PC-3 (cell line): ENCODE results near the gene S100A16. TPM values are rescaled to one million over a fixed set of nuclear protein-coding genes. Genes with fewer than 3 reads are reported as not detected.

ENCODE experiments used
- ATAC-seq: fragments of 200-7000 bp; cut with Tn5 transposase; 2 replicates; pipeline ENCODE4 v1.9.1; 2020; ENCODE audit warnings: mild to moderate bottlenecking, moderate library complexity
- BruUV-seq: library from RNA; stranded (reverse); fragments of 400-500 nt; replicated peaks from 2 replicates; lab custom pipeline; 2021; lab: Mats Ljungman, UMichigan
- CTCF ChIA-PET: fragments of 300-600 bp; sonication (Branson Sonifier 250); formaldehyde crosslinking; loops from one replicate; lab custom pipeline; 2022; ENCODE audit warnings: antibody characterized with exemption; lab: Charles Lee
- POLR2A ChIA-PET: fragments of 300-600 bp; sonication (Branson Sonifier 250); formaldehyde crosslinking; loops from one replicate; lab custom pipeline; 2022; ENCODE audit warnings: antibody characterized with exemption; ENCODE audit not compliant: unreplicated experiment; lab: Charles Lee
- DNase-seq: peaks from one replicate; pipeline ENCODE4 v3.0.0-alpha.2; 2015
- H2AFZ ChIP-seq: fragments of 300-600 bp; sonication (generic); 2 replicates; pipeline ENCODE4 v1.6.0; 2016; ENCODE audit warnings: antibody characterized with exemption, low read length
- H3F3A ChIP-seq: fragments of 300-600 bp; sonication (generic); one replicate; pipeline ENCODE4 v1.6.0; 2017; ENCODE audit warnings: antibody characterized with exemption, low read length, control low read depth, mild to moderate bottlenecking; ENCODE audit not compliant: unreplicated experiment
- H3K27ac ChIP-seq: fragments of 300-600 bp; sonication (generic); 2 replicates; pipeline ENCODE4 v1.5.1; 2016; ENCODE audit warnings: mild to moderate bottlenecking, low read length
- H3K27me3 ChIP-seq: fragments of 300-600 bp; sonication (generic); 2 replicates; pipeline ENCODE4 v1.6.1; 2016; ENCODE audit warnings: low read length, mixed read lengths
- H3K36me3 ChIP-seq: fragments of 300-600 bp; sonication (generic); 2 replicates; pipeline ENCODE4 v1.6.1; 2016; ENCODE audit warnings: low read depth, mixed run types, low read length, mixed read lengths
- H3K4me1 ChIP-seq: fragments of 300-600 bp; sonication (generic); 2 replicates; pipeline ENCODE4 v1.5.1; 2016; ENCODE audit warnings: low read length; ENCODE audit not compliant: insufficient read depth
- H3K4me2 ChIP-seq: fragments of 300-600 bp; sonication (generic); 2 replicates; pipeline ENCODE4 v1.6.0; 2016; ENCODE audit warnings: low read length
- H3K4me3 ChIP-seq: fragments of 300-600 bp; sonication (generic); 2 replicates; pipeline ENCODE4 v1.5.1; 2016; ENCODE audit warnings: mild to moderate bottlenecking, low read length, mixed read lengths
- H3K79me2 ChIP-seq: fragments of 300-600 bp; sonication (generic); 2 replicates; pipeline ENCODE4 v1.6.1; 2017; ENCODE audit warnings: low read length, mixed read lengths
- H3K9ac ChIP-seq: fragments of 300-600 bp; sonication (generic); 2 replicates; pipeline ENCODE4 v1.6.0; 2016; ENCODE audit warnings: mild to moderate bottlenecking, low read length
- H3K9me2 ChIP-seq: fragments of 300-600 bp; sonication (generic); replicated peaks from 2 replicates; pipeline ENCODE4 v1.6.1; 2016; ENCODE audit warnings: mixed run types, low read length, mixed read lengths
- H3K9me3 ChIP-seq: fragments of 300-600 bp; sonication (generic); 2 replicates; pipeline ENCODE4 v1.6.1; 2016; ENCODE audit warnings: low read length, mixed read lengths
- H4K20me1 ChIP-seq: fragments of 300-600 bp; sonication (generic); 2 replicates; pipeline ENCODE4 v1.6.1; 2016; ENCODE audit warnings: low read length, mixed read lengths
- CTCF ChIP-seq: fragments of 300-600 bp; sonication (generic); conservative IDR thresholded peaks from 2 replicates; pipeline ENCODE4 v1.5.1; 2017; ENCODE audit warnings: antibody characterized with exemption, low read depth, mild to moderate bottlenecking, low read length
- EZH2 ChIP-seq: fragments of 300-600 bp; sonication (generic); IDR thresholded peaks from one replicate; pipeline ENCODE4 v1.6.1; 2017; ENCODE audit warnings: antibody characterized with exemption, mild to moderate bottlenecking, low read length; ENCODE audit not compliant: unreplicated experiment
- EZH2phosphoT487 ChIP-seq: fragments of 300-600 bp; sonication (generic); IDR thresholded peaks from 2 replicates; pipeline ENCODE4 v1.6.1; 2018; ENCODE audit warnings: mild to moderate bottlenecking, antibody characterized with exemption, low read length, borderline replicate concordance
- intact Hi-C: fragments of 100-400 bp; cut with micrococcal nuclease; formaldehyde crosslinking; loops from 2 replicates; pipeline ENCODE4 v1.9.0; 2023
- total RNA-seq: library from RNA; depleted of rRNA; stranded (reverse); fragments of >200 nt; gene quantifications from 2 replicates; pipeline ENCODE4 v1.2.3, GENCODE V29; 2014

Gene S100A16
- total RNA-seq, 1 experiment from 2014 or later = 1,254 TPM

GRCh38 chr1:153616144-153616916 lies 3.4 kb upstream of the S100A16 start, which contains the start of gene S100A14:
Gene S100A14, minus strand, starts transcription at chr1:153616325. Its CDS starts 467 bp downstream, at chr1:153615858.
- Histone ChIP-seq H3K79me2 (peaks cover 56% of the 10 kb centered on the region), H4K20me1 (no peaks in the 10 kb centered on the region), H3K4me3 (peak within 1 kb of the TSS; percentile 70), H3K27me3 (no peaks in the 10 kb centered on the region), H3K4me2 (peak within 1 kb of the TSS; percentile 81), H3K9ac (peak within 1 kb of the TSS; percentile 67), H3K9me3 (no peaks in the 10 kb centered on the region), H3K36me3 (peaks cover 19% of the 10 kb centered on the region), H3F3A (peaks cover 14% of the 10 kb centered on the region), H3K4me1 (peaks cover 50% of the 10 kb centered on the region), H3K27ac (peak within 1 kb of the TSS; percentile 87), H2AFZ (no peak within 1 kb of the TSS), H3K9me2 (no peaks in the 10 kb centered on the region)
- CTCF ChIA-PET = interaction anchor here (1.3 to 1.5 kb wide), 2 partner anchors 44 to 83 kb away, joined by 3 to 6 read pairs; no protein-coding TSS in a partner anchor
- DNase-seq (peak; percentile 95), ATAC-seq (no peak)
- intact Hi-C loops = loop anchor here (2.0 kb wide), 1 partner anchor 106 kb away; no protein-coding TSS in a partner anchor
- BruUV-seq = no TSS peak
- POLR2A ChIA-PET = interaction anchor here (0.6 to 1.2 kb wide), 4 partner anchors 17 to 44 kb away, joined by 3 to 4 read pairs (median 3); no protein-coding TSS in a partner anchor
- TF ChIP-seq CTCF (no peak), EZH2 (no peak), EZH2phosphoT487 (no peak)

GRCh38 chr1:153615406-153615805 lies 2.5 kb upstream of the S100A16 start:
- Histone ChIP-seq H3K9me3 (no peaks in the 10 kb centered on the region), H3K9me2 (no peaks in the 10 kb centered on the region), H3K27me3 (no peaks in the 10 kb centered on the region), H3K4me1 (peaks cover 57% of the 10 kb centered on the region), H2AFZ (no peak overlapping the region), H3K79me2 (peaks cover 64% of the 10 kb centered on the region), H3K27ac (peak overlapping the region; percentile 87), H3K9ac (peak overlapping the region; percentile 67), H4K20me1 (no peaks in the 10 kb centered on the region), H3K36me3 (peaks cover 13% of the 10 kb centered on the region), H3K4me3 (peak overlapping the region; percentile 70), H3F3A (peaks cover 16% of the 10 kb centered on the region), H3K4me2 (peak overlapping the region; percentile 81)
- intact Hi-C loops = no loop called here
- CTCF ChIA-PET = interaction anchor here (1.3 to 1.5 kb wide), 3 partner anchors 43 to 82 kb away, joined by 3 to 6 read pairs (median 5); no protein-coding TSS in a partner anchor
- ATAC-seq (no peak), DNase-seq (no peak)
- TF ChIP-seq EZH2phosphoT487 (no peak), EZH2 (no peak), CTCF (no peak)
- POLR2A ChIA-PET = interaction anchor here (1.2 kb wide), 1 partner anchor 43 kb away, joined by 3 read pairs; no protein-coding TSS in a partner anchor
- no TSS peak for BruUV-seq
